CD14-positive monocyte (primary cell): Measurements from ENCODE around the gene MRPS27. TPM values are rescaled to one million over a fixed set of nuclear protein-coding genes. Genes with fewer than 3 reads are reported as not detected.
"Not testable (repeated sequence)": the region's sequence is repeated elsewhere in the genome, so short reads cannot be mapped to it uniquely, and the experiment has no call there.

Source experiments
- DNase-seq, 3 donors: peaks; one replicate each; pipeline ENCODE4 v3.0.0-alpha.2; 2011 to 2022
- H2AFZ ChIP-seq: 2 replicates; pipeline ENCODE4 v1.6.0; 2012; ENCODE audit warnings: mild to moderate bottlenecking, low read depth, low read length, inconsistent platforms; ENCODE audit not compliant: insufficient read depth, poor library complexity, severe bottlenecking
- H3K27ac ChIP-seq, 2 donors: 1 replicate in 1 of 2; 2 replicates in 1 of 2; pipeline ENCODE4 v1.5.1; 2012 to 2013; ENCODE audit warnings: low read length in 2 of 2, control low read depth in 1 of 2, inconsistent platforms in 1 of 2, low read depth in 1 of 2, mild to moderate bottlenecking in 1 of 2
- H3K27me3 ChIP-seq, 2 donors: one replicate each; pipeline versions ENCODE4 v1.6.0 to v1.6.1; 2011 to 2013; ENCODE audit warnings: low read length in 2 of 2; ENCODE audit not compliant: control insufficient read depth in 2 of 2, insufficient read depth in 2 of 2
- H3K36me3 ChIP-seq, 2 donors: replicated peaks in 1 of 2; 1 replicate in 1 of 2; 2 replicates in 1 of 2; pipeline versions ENCODE4 v1.5.1 to v1.6.1; 2012 to 2013; ENCODE audit warnings: low read length in 2 of 2, control low read depth in 1 of 2, inconsistent platforms in 1 of 2, mild to moderate bottlenecking in 1 of 2; ENCODE audit not compliant: insufficient read depth in 2 of 2, control insufficient read depth in 1 of 2
- H3K4me1 ChIP-seq, 2 donors: 1 replicate in 1 of 2; 2 replicates in 1 of 2; pipeline versions ENCODE4 v1.5.1 to v1.6.1; 2012 to 2013; ENCODE audit warnings: low read length in 2 of 2, control low read depth in 1 of 2, inconsistent platforms in 1 of 2, mild to moderate bottlenecking in 1 of 2, moderate library complexity in 1 of 2; ENCODE audit not compliant: insufficient read depth in 2 of 2, control insufficient read depth in 1 of 2
- H3K4me2 ChIP-seq: replicated peaks from 2 replicates; pipeline ENCODE3; 2012; ENCODE audit warnings: low read length, moderate library complexity, mild to moderate bottlenecking; ENCODE audit not compliant: poor library complexity, severe bottlenecking; ENCODE audit errors: extremely low read depth
- H3K4me3 ChIP-seq, 3 experiments: fragments of 200-600 bp in 1 of 3; sonication (generic) in 1 of 3; replicated peaks in 1 of 3; 1 replicate in 2 of 3; 2 replicates in 1 of 3; pipeline ENCODE4 v1.5.1; 2011 to 2013; ENCODE audit warnings: low read length in 3 of 3, mild to moderate bottlenecking in 3 of 3, control low read depth in 2 of 3, low read depth in 2 of 3, inconsistent platforms in 1 of 3, moderate library complexity in 1 of 3
- H3K79me2 ChIP-seq: 2 replicates; pipeline ENCODE4 v1.6.0; 2012; ENCODE audit warnings: mild to moderate bottlenecking, control low read depth, inconsistent platforms, low read length, moderate library complexity; ENCODE audit not compliant: insufficient read depth
- H3K9ac ChIP-seq: 2 replicates; pipeline ENCODE4 v1.6.0; 2017; ENCODE audit warnings: low read length, mild to moderate bottlenecking; ENCODE audit not compliant: insufficient read depth, poor library complexity, severe bottlenecking
- H3K9me3 ChIP-seq, 2 donors: replicated peaks in 1 of 2; 1 replicate in 1 of 2; 2 replicates in 1 of 2; pipeline versions ENCODE4 v1.5.1 to v1.6.1; 2012 to 2013; ENCODE audit warnings: low read length in 2 of 2, control low read depth in 1 of 2; ENCODE audit not compliant: control insufficient read depth in 1 of 2, insufficient read depth in 1 of 2
- H4K20me1 ChIP-seq: 2 replicates; pipeline ENCODE4 v1.6.0; 2012; ENCODE audit warnings: mild to moderate bottlenecking, low read length, control low read depth, moderate library complexity; ENCODE audit not compliant: insufficient read depth
- H3K27ac Mint-ChIP-seq, 7 donors: one replicate each; pipeline ENCODE4 v1.8.0; 2020; ENCODE audit warnings: mild to moderate bottlenecking in 7 of 7, mixed read lengths in 7 of 7, moderate library complexity in 6 of 7, inconsistent platforms in 2 of 7
- H3K27me3 Mint-ChIP-seq, 3 donors: one replicate each; pipeline ENCODE4 v1.8.0; 2021 to 2022; ENCODE audit warnings: low read depth in 3 of 3, mild to moderate bottlenecking in 3 of 3, mixed read lengths in 3 of 3, moderate library complexity in 3 of 3, inconsistent platforms in 1 of 3
- H3K36me3 Mint-ChIP-seq, 2 donors: one replicate each; pipeline ENCODE4 v1.8.0; 2020; ENCODE audit warnings: mixed read lengths in 2 of 2, inconsistent platforms in 1 of 2, mild to moderate bottlenecking in 1 of 2
- H3K4me1 Mint-ChIP-seq: one replicate; pipeline ENCODE4 v1.8.0; 2020; ENCODE audit warnings: mild to moderate bottlenecking, mixed read lengths
- H3K4me3 Mint-ChIP-seq, 2 donors: one replicate each; pipeline ENCODE4 v1.8.0; 2020; ENCODE audit warnings: mild to moderate bottlenecking in 2 of 2, mixed read lengths in 2 of 2, moderate library complexity in 1 of 2
- H3K9me3 Mint-ChIP-seq, 7 donors: one replicate each; pipeline ENCODE4 v1.8.0; 2020 to 2022; ENCODE audit warnings: mixed read lengths in 7 of 7, mild to moderate bottlenecking in 6 of 7, moderate library complexity in 6 of 7, inconsistent platforms in 2 of 7
- WGBS: methylation state at CpG from one replicate; pipeline ENCODE4 v1.1.5; 2013; ENCODE audit warnings: missing lambda C conversion rate; ENCODE audit not compliant: insufficient coverage; 5-methylcytosine and 5-hydroxymethylcytosine counted together
- intact Hi-C, 2 donors: fragments of 100-400 bp; cut with micrococcal nuclease; formaldehyde crosslinking; loops; one replicate each; pipeline versions ENCODE4 v1.15.0 to v1.15.1; 2023
- polyA plus RNA-seq, 3 donors: library from polyadenylated mRNA; depleted of rRNA in 1 of 3; unstranded in 2 of 3; stranded (reverse) in 1 of 3; fragments of 300-500 nt in 2 of 3; fragments of >200 nt in 1 of 3; fragmentation: Illumina TruSeq in 2 of 3; gene quantifications; 1 replicate in 2 of 3; 2 replicates in 1 of 3; pipeline ENCODE4 v1.2.3, GENCODE V29; 2012 to 2021
- TF ChIP-seq, protein P1 (sequence below): fragments of 200-600 bp; IDR thresholded peaks from one replicate; pipeline ENCODE4 v1.8.0; 2022; ENCODE audit warnings: antibody characterized with exemption, mild to moderate bottlenecking

Gene MRPS27
- polyA plus RNA-seq, 3 donors, result 13.3 to 19.2 (median 15.3) TPM

GRCh38 chr5:72300590-72301339 is 19.3 kb downstream of the MRPS27 start:
- DNase-seq, result no peak
- Histone ChIP-seq H3K27ac (no peak overlapping the region), H3K4me2 (no peak overlapping the region), H4K20me1 (no peaks in the 10 kb centered on the region), H3K4me3 (no peak overlapping the region), H3K9ac (no peak overlapping the region), H2AFZ (no peak overlapping the region), H3K36me3 (peaks cover 20 to 26% of the 10 kb centered on the region in 2 donors), H3K9me3 (no peaks in the 10 kb centered on the region), H3K4me1 (no peaks in the 10 kb centered on the region), H3K27me3 (no peaks in the 10 kb centered on the region), H3K79me2 (peaks cover 43% of the 10 kb centered on the region)
- TF ChIP-seq, protein P1, sequence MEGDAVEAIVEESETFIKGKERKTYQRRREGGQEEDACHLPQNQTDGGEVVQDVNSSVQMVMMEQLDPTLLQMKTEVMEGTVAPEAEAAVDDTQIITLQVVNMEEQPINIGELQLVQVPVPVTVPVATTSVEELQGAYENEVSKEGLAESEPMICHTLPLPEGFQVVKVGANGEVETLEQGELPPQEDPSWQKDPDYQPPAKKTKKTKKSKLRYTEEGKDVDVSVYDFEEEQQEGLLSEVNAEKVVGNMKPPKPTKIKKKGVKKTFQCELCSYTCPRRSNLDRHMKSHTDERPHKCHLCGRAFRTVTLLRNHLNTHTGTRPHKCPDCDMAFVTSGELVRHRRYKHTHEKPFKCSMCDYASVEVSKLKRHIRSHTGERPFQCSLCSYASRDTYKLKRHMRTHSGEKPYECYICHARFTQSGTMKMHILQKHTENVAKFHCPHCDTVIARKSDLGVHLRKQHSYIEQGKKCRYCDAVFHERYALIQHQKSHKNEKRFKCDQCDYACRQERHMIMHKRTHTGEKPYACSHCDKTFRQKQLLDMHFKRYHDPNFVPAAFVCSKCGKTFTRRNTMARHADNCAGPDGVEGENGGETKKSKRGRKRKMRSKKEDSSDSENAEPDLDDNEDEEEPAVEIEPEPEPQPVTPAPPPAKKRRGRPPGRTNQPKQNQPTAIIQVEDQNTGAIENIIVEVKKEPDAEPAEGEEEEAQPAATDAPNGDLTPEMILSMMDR, result no peak
- intact Hi-C loops, result no loop called here
- Mint-ChIP-seq H3K27ac (no peak overlapping the region), H3K9me3 (no peaks in the 10 kb centered on the region), H3K36me3 (peaks cover 18 to 21% of the 10 kb centered on the region in 2 donors), H3K27me3 (no peaks in the 10 kb centered on the region), H3K4me1 (peaks cover 9% of the 10 kb centered on the region), H3K4me3 (no peak overlapping the region)
- no CpG with 5 or more reads among the region's 1 CpG for WGBS

DNA sequence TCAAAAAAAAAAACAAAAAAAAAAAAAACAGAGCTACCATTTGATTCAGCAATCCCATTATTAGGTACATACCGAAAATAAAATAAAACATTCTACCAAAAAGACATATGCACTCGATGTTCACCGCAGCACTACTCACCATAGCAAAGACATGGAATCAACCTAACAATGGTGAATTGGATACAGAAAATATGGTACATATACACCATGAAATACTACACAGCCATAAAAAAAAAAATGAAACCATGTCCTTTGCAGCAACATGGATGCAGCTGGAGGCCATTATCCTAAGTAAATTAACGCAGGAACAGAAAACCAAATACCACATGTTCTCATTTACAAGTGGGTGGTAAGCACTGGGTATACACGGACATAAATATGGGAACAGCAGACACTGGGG is 21.3 kb downstream of the MRPS27 start:
- Histone ChIP-seq H3K36me3 (peaks cover 27 to 38% of the 10 kb centered on the region in 2 donors), H3K4me2 (no peak overlapping the region), H3K79me2 (peaks cover 24% of the 10 kb centered on the region), H3K27me3 (no peaks in the 10 kb centered on the region), H4K20me1 (no peaks in the 10 kb centered on the region), H2AFZ (no peak overlapping the region), H3K27ac (no peak overlapping the region), H3K4me3 (no peak overlapping the region), H3K4me1 (no peaks in the 10 kb centered on the region), H3K9me3 (no peaks in the 10 kb centered on the region), H3K9ac (no peak overlapping the region)
- no peak for DNase-seq
- H3K27ac Mint-ChIP-seq, result no peak overlapping the region
- TF ChIP-seq, protein P1, result no peak
- peaks cover 29 to 31% of the 10 kb centered on the region in 2 donors for H3K36me3 Mint-ChIP-seq
- peaks cover 6% of the 10 kb centered on the region for H3K4me1 Mint-ChIP-seq
- intact Hi-C loops, result no loop called here
- WGBS, result no CpG with 5 or more reads among the region's 5 CpGs
- H3K27me3 Mint-ChIP-seq, result no peaks in the 10 kb centered on the region
- no peak overlapping the region for H3K4me3 Mint-ChIP-seq
- H3K9me3 Mint-ChIP-seq, result no peaks in the 10 kb centered on the region

GRCh38 chr5:72298136-72298535 is 21.9 kb downstream of the MRPS27 start:
- H3K27me3 ChIP-seq, H3K27ac ChIP-seq, intact Hi-C loops, H3K4me1 ChIP-seq, H3K4me2 ChIP-seq, H3K4me3 ChIP-seq, H3K27me3 Mint-ChIP-seq, H3K4me3 Mint-ChIP-seq, H2AFZ ChIP-seq, DNase-seq, H4K20me1 ChIP-seq, H3K9me3 Mint-ChIP-seq, H3K9ac ChIP-seq, H3K9me3 ChIP-seq: not testable (repeated sequence)
- WGBS, result 100% methylated on average over 1 of the region's 3 CpGs
- Histone ChIP-seq H3K79me2 (peaks cover 24% of the 10 kb centered on the region), H3K36me3 (peaks cover 27 to 43% of the 10 kb centered on the region in 2 donors)
- peaks cover 10% of the 10 kb centered on the region for H3K4me1 Mint-ChIP-seq
- H3K36me3 Mint-ChIP-seq, result peaks cover 32 to 34% of the 10 kb centered on the region in 2 donors
- H3K27ac Mint-ChIP-seq, result peak overlapping the region in 1 of 7 donors; percentile 7
